ENCODE data around the gene PI4KA. TPM values are rescaled to one million over a fixed set of nuclear protein-coding genes. Genes with fewer than 3 reads are reported as not detected.
A peak's percentile ranks its signal among the peaks of the same experiment; 100 is the strongest.
"Not testable (repeated sequence)": the region's sequence is repeated elsewhere in the genome, so short reads cannot be mapped to it uniquely, and the experiment has no call there.

The PI4KA gene
- 21.2 TPM for total RNA-seq (ENCODE audit: insufficient read depth, low replicate concordance)

- peak; percentile 99 for DNase-seq (ENCODE audit: low spot score)
These were observed at the start of gene PI4KA, which contains the start of gene SNAP29 for GRCh38 chr22:20858615-20859416. PI4KA (minus strand) TSS chr22:20858811; CDS start chr22:20858725, 86 bp downstream. SNAP29 (plus strand) TSS chr22:20859007; CDS start chr22:20859111, 104 bp downstream.

- DNase-seq (ENCODE audit: low spot score) = no peak
These were observed 47.8 kb upstream of the PI4KA start for GRCh38 chr22:20906387-20906767.

- DNase-seq (ENCODE audit: low spot score) = no peak
These were observed 47.1 kb upstream of the PI4KA start for GRCh38 chr22:20905415-20906386.

- DNase-seq (ENCODE audit: low spot score) = no peak
These were observed 46.4 kb upstream of the PI4KA start for GRCh38 chr22:20904980-20905355.

GRCh38 chr22:20904008-20904979 lies 45.7 kb upstream of the PI4KA start:
- DNase-seq (ENCODE audit: low spot score) = no peak

- DNase-seq (ENCODE audit: low spot score) = no peak
These were observed 44.5 kb upstream of the PI4KA start for GRCh38 chr22:20903093-20903492.

- DNase-seq (ENCODE audit: low spot score) = not testable (repeated sequence)
These were observed 42.8 kb upstream of the PI4KA start for GRCh38 chr22:20901093-20902033.

GRCh38 chr22:20899827-20900423 lies 41.3 kb upstream of the PI4KA start:
- DNase-seq (ENCODE audit: low spot score) = no peak

GRCh38 chr22:20897737-20898136 lies 39.1 kb upstream of the PI4KA start:
- DNase-seq (ENCODE audit: low spot score) = not testable (repeated sequence)

GRCh38 chr22:20890975-20891374 lies 32.4 kb upstream of the PI4KA start:
- DNase-seq (ENCODE audit: low spot score) = no peak

- DNase-seq (ENCODE audit: low spot score) = no peak
These were observed 31.4 kb upstream of the PI4KA start for GRCh38 chr22:20889904-20890540.

GRCh38 chr22:20889025-20889704 lies 30.6 kb upstream of the PI4KA start:
- no peak for DNase-seq (ENCODE audit: low spot score)

GRCh38 chr22:20887375-20887774 lies 28.8 kb upstream of the PI4KA start:
- DNase-seq (ENCODE audit: low spot score) = no peak

- peak; percentile 77 for DNase-seq (ENCODE audit: low spot score)
These were observed 27.1 kb upstream of the PI4KA start for GRCh38 chr22:20885557-20886323.

GRCh38 chr22:20885017-20885556 lies 26.5 kb upstream of the PI4KA start:
- no peak for DNase-seq (ENCODE audit: low spot score)

- DNase-seq (ENCODE audit: low spot score) = no peak
These were observed 25.8 kb upstream of the PI4KA start for GRCh38 chr22:20884454-20884853.

GRCh38 chr22:20882855-20883254 lies 24.2 kb upstream of the PI4KA start:
- DNase-seq (ENCODE audit: low spot score) = no peak
